IPS-20b (cell line): ENCODE measurements around the gene GAB3.

Source experiments
- H3K27ac ChIP-seq: one replicate; pipeline ENCODE4 v1.5.1; 2013; ENCODE audit warnings: low read length
- H3K27me3 ChIP-seq: 2 replicates; pipeline ENCODE4 v1.6.1; 2013; ENCODE audit warnings: mild to moderate bottlenecking, low read length, inconsistent platforms; ENCODE audit not compliant: insufficient read depth
- H3K36me3 ChIP-seq: 2 replicates; pipeline ENCODE4 v1.6.1; 2013; ENCODE audit warnings: low read depth, mild to moderate bottlenecking, inconsistent platforms, low read length, moderate library complexity; ENCODE audit not compliant: insufficient read depth
- H3K4me1 ChIP-seq: 2 replicates; pipeline ENCODE4 v1.6.1; 2013; ENCODE audit warnings: mild to moderate bottlenecking, control low read depth, inconsistent platforms, low read length, moderate library complexity; ENCODE audit not compliant: insufficient read depth
- H3K4me3 ChIP-seq: 2 replicates; pipeline ENCODE4 v1.5.1; 2013; ENCODE audit warnings: mild to moderate bottlenecking, low read length, inconsistent platforms
- H3K9ac ChIP-seq: 2 replicates; pipeline ENCODE4 v1.6.1; 2013; ENCODE audit warnings: low read depth, mild to moderate bottlenecking, inconsistent platforms, low read length, moderate library complexity
- H3K9me3 ChIP-seq: 2 replicates; pipeline ENCODE4 v1.6.1; 2013; ENCODE audit warnings: mild to moderate bottlenecking, low read depth, low read length, inconsistent platforms; ENCODE audit not compliant: insufficient read depth

The GAB3 gene

DNA sequence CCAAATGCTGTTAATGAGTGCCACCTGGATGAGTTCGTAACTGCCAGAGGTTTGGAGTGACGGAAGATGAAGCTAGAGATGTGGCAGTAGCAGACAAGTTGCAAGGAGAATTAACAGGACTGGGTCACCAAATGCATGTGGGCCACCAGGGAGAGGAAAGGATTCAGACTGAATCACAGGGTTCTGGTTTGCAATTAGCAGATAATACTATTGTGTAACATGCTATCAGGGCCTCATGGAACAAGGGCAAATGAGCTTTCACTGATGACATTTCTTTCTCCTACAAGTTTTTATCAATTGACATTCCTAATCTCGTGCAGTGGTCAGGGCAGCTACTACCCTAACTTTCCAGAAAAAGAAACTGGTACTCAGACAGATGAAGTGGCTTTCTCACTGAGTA is 21.4 kb downstream of the GAB3 start:
- H3K4me3 ChIP-seq, result no peak overlapping the region
- H3K4me1 ChIP-seq, result no peaks in the 10 kb centered on the region
- H3K27ac ChIP-seq, result no peak overlapping the region
- no peak overlapping the region for H3K9ac ChIP-seq
- no peaks in the 10 kb centered on the region for H3K36me3 ChIP-seq
- H3K27me3 ChIP-seq, result no peaks in the 10 kb centered on the region
- H3K9me3 ChIP-seq, result no peaks in the 10 kb centered on the region

GRCh38 chrX:154728431-154729190 is 22.3 kb downstream of the GAB3 start:
- no peak overlapping the region for H3K27ac ChIP-seq
- H3K4me1 ChIP-seq, result no peaks in the 10 kb centered on the region

GRCh38 chrX:154727871-154728270 is 23.0 kb downstream of the GAB3 start:
- H3K27ac ChIP-seq, result no peak overlapping the region
- H3K36me3 ChIP-seq, result no peaks in the 10 kb centered on the region
- no peaks in the 10 kb centered on the region for H3K9me3 ChIP-seq
- no peaks in the 10 kb centered on the region for H3K4me1 ChIP-seq
- H3K4me3 ChIP-seq, result no peak overlapping the region
- no peak overlapping the region for H3K9ac ChIP-seq
- no peaks in the 10 kb centered on the region for H3K27me3 ChIP-seq

More at GRCh38 chrX:154728431-154729190, 22.3 kb downstream of the GAB3 start:
- H3K4me3 ChIP-seq, result no peak overlapping the region
- no peaks in the 10 kb centered on the region for H3K36me3 ChIP-seq
- no peaks in the 10 kb centered on the region for H3K9me3 ChIP-seq
- H3K27me3 ChIP-seq, result no peaks in the 10 kb centered on the region
- H3K9ac ChIP-seq, result no peak overlapping the region

DNA sequence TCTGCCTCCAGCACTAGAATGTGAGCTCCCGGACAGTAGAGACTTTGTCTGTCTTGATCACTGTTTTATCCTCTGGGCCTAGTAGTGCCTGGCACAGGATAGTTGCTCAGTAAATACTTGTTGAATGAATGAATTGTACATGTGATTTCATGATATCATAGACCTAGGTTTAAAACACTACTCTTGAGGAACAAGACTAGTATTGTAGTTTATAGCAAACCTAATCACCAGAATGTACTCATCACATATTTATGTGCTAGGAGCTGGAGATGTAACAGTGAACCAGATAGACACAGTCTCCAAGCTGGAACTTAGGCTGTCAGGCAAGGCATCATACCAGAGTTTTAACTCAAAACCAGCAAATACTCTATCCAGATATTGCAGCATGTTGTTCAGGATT is 23.5 kb downstream of the GAB3 start:
- Histone ChIP-seq H3K9me3 (no peaks in the 10 kb centered on the region), H3K27me3 (no peaks in the 10 kb centered on the region), H3K36me3 (no peaks in the 10 kb centered on the region), H3K9ac (no peak overlapping the region), H3K27ac (no peak overlapping the region), H3K4me3 (no peak overlapping the region), H3K4me1 (no peaks in the 10 kb centered on the region)

GRCh38 chrX:154724993-154725756 is 25.7 kb downstream of the GAB3 start:
- no peak overlapping the region for H3K27ac ChIP-seq
- no peaks in the 10 kb centered on the region; the same call in 1 of the 2 replicates for H3K9me3 ChIP-seq
- H3K36me3 ChIP-seq, result no peaks in the 10 kb centered on the region
- no peak overlapping the region for H3K9ac ChIP-seq
- no peak overlapping the region for H3K4me3 ChIP-seq
- no peaks in the 10 kb centered on the region for H3K27me3 ChIP-seq
- no peaks in the 10 kb centered on the region for H3K4me1 ChIP-seq

DNA sequence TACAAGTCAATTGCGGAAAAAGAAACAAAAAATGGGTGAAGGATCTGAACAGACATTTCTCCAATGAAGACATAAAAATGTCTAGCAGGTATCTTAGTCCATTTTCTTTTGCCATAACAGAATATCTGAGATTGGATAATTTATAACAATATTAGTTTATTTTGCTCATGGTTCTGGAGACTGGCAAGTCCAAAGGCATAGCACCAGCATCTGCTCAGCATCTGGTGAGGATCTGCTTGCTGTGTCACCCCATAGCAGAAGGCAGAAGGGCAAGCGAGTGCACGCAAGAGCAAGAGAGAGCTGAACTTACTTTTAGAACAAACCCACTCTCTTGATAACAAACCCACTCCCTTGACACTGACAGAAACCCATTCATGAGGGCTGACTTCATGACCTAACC is 29.7 kb downstream of the GAB3 start:
- no peak overlapping the region for H3K27ac ChIP-seq
- no peaks in the 10 kb centered on the region for H3K36me3 ChIP-seq
- H3K4me3 ChIP-seq, result no peak overlapping the region
- H3K4me1 ChIP-seq, result no peaks in the 10 kb centered on the region
- no peaks in the 10 kb centered on the region for H3K27me3 ChIP-seq
- H3K9me3 ChIP-seq, result no peaks in the 10 kb centered on the region; the same call in 1 of the 2 replicates
- H3K9ac ChIP-seq, result no peak overlapping the region

DNA sequence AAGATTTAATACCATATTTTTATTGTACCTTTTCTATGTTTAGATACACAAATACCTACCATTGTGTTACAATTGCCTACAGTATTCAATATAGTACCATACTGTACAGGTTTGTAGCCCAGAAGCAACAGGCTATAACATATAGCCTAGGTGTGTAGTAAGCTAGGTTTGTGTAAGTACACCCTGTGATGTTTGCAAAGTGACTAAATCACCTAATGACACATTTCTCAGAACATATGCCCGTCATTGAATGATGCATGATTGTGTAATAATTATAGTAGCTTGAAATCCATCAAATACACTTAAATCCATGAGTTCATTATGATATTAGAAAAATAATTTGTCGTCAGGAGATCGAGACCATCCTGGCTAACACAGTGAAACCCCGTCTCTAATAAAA is 30.8 kb downstream of the GAB3 start:
- Histone ChIP-seq H3K9ac (no peak overlapping the region), H3K27ac (no peak overlapping the region), H3K36me3 (no peaks in the 10 kb centered on the region), H3K27me3 (no peaks in the 10 kb centered on the region), H3K4me3 (no peak overlapping the region), H3K9me3 (no peaks in the 10 kb centered on the region; the same call in 1 of the 2 replicates), H3K4me1 (no peaks in the 10 kb centered on the region)

DNA sequence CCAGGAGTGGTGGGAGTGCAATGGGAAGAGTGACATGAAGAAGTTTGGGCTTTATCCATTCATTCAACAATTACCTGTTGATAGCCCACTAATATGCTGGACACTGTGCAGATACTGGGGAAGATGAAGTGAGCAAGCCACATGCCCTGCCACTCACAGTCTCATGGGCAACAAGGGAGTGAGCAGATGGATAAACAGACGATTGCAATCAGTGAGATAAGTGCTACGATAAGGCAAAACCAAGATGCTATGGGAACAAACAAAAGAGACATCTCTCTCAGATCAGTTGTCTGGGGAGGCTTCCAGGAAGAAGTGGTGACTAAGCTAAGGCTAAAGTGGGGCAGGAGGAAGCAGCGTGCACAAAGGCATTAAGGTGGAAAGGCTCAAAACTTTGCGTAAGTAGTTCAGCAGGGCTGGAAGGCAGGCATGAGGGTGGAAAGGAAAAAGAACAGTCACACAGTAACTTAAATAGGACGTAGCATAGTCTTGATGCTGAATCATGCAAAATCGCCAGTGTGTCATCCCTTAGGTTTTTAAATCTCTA is 31.7 kb downstream of the GAB3 start:
- Histone ChIP-seq H3K36me3 (no peaks in the 10 kb centered on the region), H3K9me3 (no peaks in the 10 kb centered on the region; the same call in 1 of the 2 replicates), H3K9ac (no peak overlapping the region), H3K27me3 (no peaks in the 10 kb centered on the region), H3K4me1 (no peaks in the 10 kb centered on the region), H3K27ac (no peak overlapping the region), H3K4me3 (no peak overlapping the region)

GRCh38 chrX:154718616-154719015 is 32.3 kb downstream of the GAB3 start:
- Histone ChIP-seq H3K36me3 (no peaks in the 10 kb centered on the region), H3K9me3 (no peaks in the 10 kb centered on the region; the same call in 1 of the 2 replicates), H3K27me3 (no peaks in the 10 kb centered on the region), H3K9ac (no peak overlapping the region), H3K27ac (no peak overlapping the region), H3K4me1 (no peaks in the 10 kb centered on the region), H3K4me3 (no peak overlapping the region)

GRCh38 chrX:154717824-154718223 is 33.1 kb downstream of the GAB3 start:
- Histone ChIP-seq H3K9ac (no peak overlapping the region), H3K4me3 (no peak overlapping the region), H3K27me3 (no peaks in the 10 kb centered on the region), H3K4me1 (no peaks in the 10 kb centered on the region), H3K27ac (no peak overlapping the region), H3K9me3 (no peaks in the 10 kb centered on the region; the same call in 1 of the 2 replicates), H3K36me3 (no peaks in the 10 kb centered on the region)

DNA sequence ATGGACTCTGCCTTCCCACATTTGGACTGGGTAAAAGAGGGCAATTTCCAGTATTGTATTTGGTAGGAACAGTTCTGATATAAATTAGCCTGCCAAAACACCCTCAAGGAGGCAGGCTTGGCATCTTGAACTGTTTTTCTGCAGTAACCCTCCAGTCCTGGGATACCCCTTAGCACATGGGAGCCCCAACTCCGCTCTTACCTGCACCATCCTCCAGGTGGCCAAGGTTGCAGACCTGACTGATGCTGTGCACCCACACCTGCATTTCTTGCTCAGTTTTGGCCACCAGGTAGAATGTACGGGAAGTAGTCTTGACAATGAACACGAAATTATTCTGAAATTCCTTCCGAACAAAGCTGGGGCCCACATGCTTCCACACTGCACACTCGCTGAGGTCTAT is 35.1 kb downstream of the GAB3 start:
- Histone ChIP-seq H3K4me1 (no peaks in the 10 kb centered on the region), H3K36me3 (no peaks in the 10 kb centered on the region), H3K9me3 (no peaks in the 10 kb centered on the region), H3K27me3 (no peaks in the 10 kb centered on the region), H3K27ac (no peak overlapping the region), H3K4me3 (no peak overlapping the region), H3K9ac (no peak overlapping the region)

GRCh38 chrX:154714925-154715324 is 36.0 kb downstream of the GAB3 start:
- Histone ChIP-seq H3K9ac (no peak overlapping the region), H3K9me3 (no peaks in the 10 kb centered on the region), H3K4me1 (no peaks in the 10 kb centered on the region), H3K27ac (no peak overlapping the region), H3K27me3 (no peaks in the 10 kb centered on the region), H3K4me3 (no peak overlapping the region), H3K36me3 (no peaks in the 10 kb centered on the region)
